HEK293 (cell line): ENCODE results near the gene ZMYND12.

ENCODE experiments used
- CTCF ChIA-PET: fragments of 350-600 bp; formaldehyde crosslinking; extraction: SDS; loops from one replicate; lab custom pipeline; 2021; ENCODE audit warnings: antibody characterized with exemption; lab: Yijun Ruan, JAX
- POLR2A ChIA-PET: fragments of 300-600 bp; formaldehyde crosslinking; extraction: SDS; loops from one replicate; lab custom pipeline; 2020; ENCODE audit warnings: antibody characterized with exemption, inconsistent platforms; lab: Yijun Ruan, JAX
- H3K27ac ChIP-seq: fragments of 200-500 bp; sonication (Bioruptor generic); 2 replicates; pipeline ENCODE4 v1.5.1; 2014; ENCODE audit warnings: low read depth, low read length, control low read depth, inconsistent platforms; ENCODE audit errors: extremely low read depth
- H3K36me3 ChIP-seq, 2 experiments: fragments of 200-500 bp in 1 of 2; sonication (Bioruptor generic) in 1 of 2; 1 replicate in 1 of 2; 2 replicates in 1 of 2; pipeline ENCODE4 v1.5.1; 2014 to 2017; ENCODE audit warnings: inconsistent platforms in 2 of 2, low read length in 2 of 2; ENCODE audit not compliant: control insufficient read depth in 2 of 2, insufficient read depth in 1 of 2
- H3K4me1 ChIP-seq: fragments of 200-500 bp; sonication (Bioruptor generic); 2 replicates; pipeline ENCODE4 v1.5.1; 2014; ENCODE audit warnings: mild to moderate bottlenecking, low read length, inconsistent platforms; ENCODE audit not compliant: control insufficient read depth, insufficient read depth
- H3K4me3 ChIP-seq: 2 replicates; pipeline ENCODE4 v1.5.1; 2011; ENCODE audit warnings: low read depth, mild to moderate bottlenecking, control low read depth, low read length, moderate library complexity
- H3K9me3 ChIP-seq: fragments of 200-500 bp; sonication (Bioruptor generic); 2 replicates; pipeline ENCODE4 v1.5.1; 2014; ENCODE audit warnings: low read depth, low read length, inconsistent platforms; ENCODE audit not compliant: control insufficient read depth, insufficient read depth
- EGR2 ChIP-seq: fragments of 450-650 bp; formaldehyde crosslinking; IDR thresholded peaks from 2 replicates; pipeline ENCODE4 v1.5.1; 2016; ENCODE audit warnings: low read depth, missing biosample characterization, missing genetic modification characterization
- GFI1B ChIP-seq: fragments of 450-650 bp; formaldehyde crosslinking; IDR thresholded peaks from 2 replicates; pipeline ENCODE4 v1.5.1; 2016; ENCODE audit warnings: missing biosample characterization, missing genetic modification characterization
- KLF1 ChIP-seq: fragments of 450-650 bp; formaldehyde crosslinking; IDR thresholded peaks from 2 replicates; pipeline ENCODE4 v1.5.1; 2016; ENCODE audit warnings: missing biosample characterization, missing genetic modification characterization
- OSR2 ChIP-seq: fragments of 450-650 bp; formaldehyde crosslinking; IDR thresholded peaks from 2 replicates; pipeline ENCODE4 v1.5.1; 2016; ENCODE audit warnings: missing biosample characterization, missing genetic modification characterization
- OVOL3 ChIP-seq: fragments of 450-650 bp; formaldehyde crosslinking; IDR thresholded peaks from 2 replicates; pipeline ENCODE4 v1.5.1; 2016; ENCODE audit warnings: missing biosample characterization, missing genetic modification characterization
- SETDB1 ChIP-seq: IDR thresholded peaks from one replicate; pipeline ENCODE4 v1.6.1; 2017; ENCODE audit warnings: mild to moderate bottlenecking, low read length, moderate library complexity, mixed read lengths; ENCODE audit not compliant: insufficient read length
- SP3 ChIP-seq: fragments of 450-650 bp; formaldehyde crosslinking; IDR thresholded peaks from 2 replicates; pipeline ENCODE4 v1.5.1; 2016; ENCODE audit warnings: missing biosample characterization, missing genetic modification characterization
- ZFP41 ChIP-seq: fragments of 450-650 bp; formaldehyde crosslinking; IDR thresholded peaks from 2 replicates; pipeline ENCODE4 v1.5.1; 2016; ENCODE audit warnings: missing biosample characterization, missing genetic modification characterization, borderline replicate concordance
- ZFP69B ChIP-seq: fragments of 450-650 bp; formaldehyde crosslinking; IDR thresholded peaks from 2 replicates; pipeline ENCODE4 v1.5.1; 2016; ENCODE audit warnings: missing biosample characterization, missing genetic modification characterization
- ZNF112 ChIP-seq: fragments of 450-650 bp; formaldehyde crosslinking; IDR thresholded peaks from 2 replicates; pipeline ENCODE4 v1.5.0; 2017; ENCODE audit warnings: missing biosample characterization, missing genetic modification characterization
- ZNF121 ChIP-seq: fragments of 450-650 bp; formaldehyde crosslinking; IDR thresholded peaks from 2 replicates; pipeline ENCODE4 v1.5.1; 2016; ENCODE audit warnings: missing biosample characterization, missing genetic modification characterization
- ZNF138 ChIP-seq: fragments of 450-650 bp; formaldehyde crosslinking; IDR thresholded peaks from 2 replicates; pipeline ENCODE4 v1.5.1; 2016; ENCODE audit warnings: missing biosample characterization, missing genetic modification characterization, borderline replicate concordance
- ZNF16 ChIP-seq: fragments of 450-650 bp; formaldehyde crosslinking; IDR thresholded peaks from 2 replicates; pipeline ENCODE4 v1.5.1; 2016; ENCODE audit warnings: low read depth, missing biosample characterization, missing genetic modification characterization
- ZNF239 ChIP-seq: fragments of 450-650 bp; formaldehyde crosslinking; IDR thresholded peaks from 2 replicates; pipeline ENCODE4 v1.5.1; 2016; ENCODE audit warnings: missing biosample characterization, missing genetic modification characterization
- ZNF311 ChIP-seq: fragments of 450-650 bp; formaldehyde crosslinking; IDR thresholded peaks from 2 replicates; pipeline ENCODE4 v1.5.1; 2017; ENCODE audit warnings: missing biosample characterization, missing genetic modification characterization, borderline replicate concordance
- ZNF391 ChIP-seq: fragments of 450-650 bp; formaldehyde crosslinking; IDR thresholded peaks from 2 replicates; pipeline ENCODE4 v1.5.1; 2016; ENCODE audit warnings: low read depth, missing biosample characterization, missing genetic modification characterization, borderline replicate concordance
- ZNF610 ChIP-seq: fragments of 450-650 bp; formaldehyde crosslinking; IDR thresholded peaks from 2 replicates; pipeline ENCODE4 v1.5.1; 2016; ENCODE audit warnings: missing biosample characterization, missing genetic modification characterization, borderline replicate concordance
- ZNF664 ChIP-seq: fragments of 450-650 bp; formaldehyde crosslinking; IDR thresholded peaks from 2 replicates; pipeline ENCODE4 v1.5.1; 2016; ENCODE audit warnings: missing biosample characterization, missing genetic modification characterization
- ZNF791 ChIP-seq: fragments of 450-650 bp; formaldehyde crosslinking; IDR thresholded peaks from 2 replicates; pipeline ENCODE4 v1.5.1; 2016; ENCODE audit warnings: missing biosample characterization, missing genetic modification characterization
- TF ChIP-seq, protein P1 (sequence below): fragments of 450-650 bp; formaldehyde crosslinking; IDR thresholded peaks from 2 replicates; pipeline ENCODE4 v1.5.1; 2016; ENCODE audit warnings: missing biosample characterization, missing genetic modification characterization
- TF ChIP-seq, protein P2 (sequence below): fragments of 450-650 bp; formaldehyde crosslinking; IDR thresholded peaks from 2 replicates; pipeline ENCODE4; 2016; ENCODE audit warnings: missing biosample characterization, missing genetic modification characterization
- TF ChIP-seq, protein P3 (sequence below): fragments of 450-650 bp; formaldehyde crosslinking; IDR thresholded peaks from 2 replicates; pipeline ENCODE4 v1.5.1; 2016; ENCODE audit warnings: missing biosample characterization, missing genetic modification characterization, borderline replicate concordance
- TF ChIP-seq, protein P4 (sequence below): fragments of 450-650 bp; formaldehyde crosslinking; IDR thresholded peaks from 2 replicates; pipeline ENCODE4 v1.5.1; 2016; ENCODE audit warnings: missing biosample characterization, missing genetic modification characterization

Gene ZMYND12

DNA sequence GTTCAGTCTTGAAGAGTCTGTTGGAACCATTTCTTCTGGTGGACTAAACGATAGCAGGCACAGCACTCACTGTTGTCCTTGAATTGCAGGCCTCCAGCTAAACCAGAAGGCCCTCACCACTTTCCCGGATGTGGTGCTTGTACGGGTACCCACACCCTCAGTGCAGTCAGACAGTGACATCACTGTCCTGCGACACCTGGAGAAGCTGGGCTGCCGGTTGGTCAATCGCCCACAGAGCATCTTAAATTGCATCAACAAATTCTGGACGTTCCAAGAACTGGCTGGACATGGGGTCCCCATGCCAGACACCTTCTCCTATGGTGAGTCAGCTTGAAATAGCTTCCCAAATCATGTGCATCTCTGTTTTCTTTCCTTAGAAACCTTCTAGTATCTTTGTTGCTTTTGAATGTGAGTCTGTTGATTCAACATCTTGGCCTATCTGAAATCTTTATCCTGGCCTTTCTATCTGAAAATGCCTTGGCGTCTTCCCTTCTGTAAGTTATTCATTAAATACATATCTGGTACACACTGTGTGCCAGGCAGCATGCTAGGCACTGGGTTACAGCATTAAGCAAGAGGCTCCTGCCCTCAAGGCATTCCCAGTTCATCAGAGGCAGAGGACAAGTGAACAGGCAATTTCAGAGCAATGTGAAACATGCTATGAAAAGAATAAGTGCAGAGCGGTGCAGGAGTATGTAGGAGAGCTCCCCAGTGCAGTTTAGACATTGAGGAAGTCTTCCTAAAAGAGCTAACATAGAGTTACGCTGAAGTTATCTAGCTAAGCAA lies 56.3 kb downstream of the ZMYND12 start:
- TF ChIP-seq ZNF391, result no peak
- no peak for TF ChIP-seq ZFP69B (tag by site-specific recombination)
- TF ChIP-seq ZNF791, result no peak
- ChIA-PET CTCF (no interaction called here), POLR2A (no interaction called here)
- Histone ChIP-seq H3K4me1 (no peaks in the 10 kb centered on the region), H3K36me3 (no peaks in the 10 kb centered on the region), H3K27ac (no peak overlapping the region), H3K4me3 (no peak overlapping the region), H3K9me3 (no peaks in the 10 kb centered on the region)

DNA sequence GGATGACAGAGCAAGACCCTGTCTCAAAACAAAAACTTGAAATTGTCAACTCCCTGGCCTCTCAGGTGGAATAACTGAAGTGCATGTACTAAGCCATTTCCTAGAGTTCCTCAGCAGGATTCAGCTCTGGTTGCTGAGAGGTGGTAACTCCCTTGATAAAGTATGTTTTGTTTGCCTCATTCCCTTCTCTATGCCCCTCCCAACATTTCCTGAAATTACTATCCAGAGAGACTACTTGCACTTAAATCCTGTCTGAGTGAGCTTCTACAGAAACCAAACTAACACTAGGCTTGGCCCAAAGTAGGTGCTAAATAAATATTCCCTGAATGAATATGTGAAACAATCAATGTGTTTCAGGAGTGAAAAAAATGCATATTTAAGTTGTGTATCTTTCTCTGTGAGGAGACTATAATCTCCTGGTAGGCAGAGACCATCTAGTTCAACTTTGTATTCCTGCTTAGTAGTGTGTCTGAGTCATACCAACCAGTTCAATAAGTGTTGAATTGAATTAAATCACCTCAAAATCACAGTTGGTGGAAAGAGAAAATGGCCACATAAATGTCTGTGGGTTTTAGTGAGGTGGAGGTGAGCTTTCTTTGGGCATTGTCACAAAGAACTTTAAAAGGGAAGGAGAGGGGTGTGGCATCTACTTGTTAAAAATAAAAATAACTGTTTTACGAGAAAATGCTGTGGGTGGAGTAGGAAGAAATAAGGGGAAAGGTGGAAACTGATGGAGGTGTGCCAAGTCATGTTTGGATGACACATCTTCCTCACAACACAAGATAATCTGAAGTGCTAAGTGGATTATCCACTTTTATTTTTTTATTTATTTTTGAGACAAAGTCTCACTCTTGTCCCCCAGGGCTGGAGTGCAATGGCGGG lies 62.6 kb downstream of the ZMYND12 start:
- H3K4me3 ChIP-seq, result no peak overlapping the region
- ChIA-PET POLR2A (interaction anchor here (0.5 kb wide), 1 partner anchor 79 kb away, joined by 3 read pairs; no protein-coding TSS in a partner anchor), CTCF (interaction anchor here (0.6 kb wide), 1 partner anchor 681 kb away, joined by 3 read pairs; no protein-coding TSS in a partner anchor)
- no peak overlapping the region for H3K27ac ChIP-seq
- H3K9me3 ChIP-seq, result no peaks in the 10 kb centered on the region
- H3K36me3 ChIP-seq, result no peaks in the 10 kb centered on the region
- H3K4me1 ChIP-seq, result no peaks in the 10 kb centered on the region
- no peak for TF ChIP-seq ZNF610 (tag by site-specific recombination)
- TF ChIP-seq ZNF121 (tag by site-specific recombination), result no peak
- no peak for TF ChIP-seq OVOL3 (tag by site-specific recombination)
- TF ChIP-seq EGR2 (tag by site-specific recombination), result peak; percentile 84; the same call in 1 of the 2 replicates
- no peak for TF ChIP-seq ZNF138 (tag by site-specific recombination)
- TF ChIP-seq OSR2 (tag by site-specific recombination), result no peak
- TF ChIP-seq GFI1B (tag by site-specific recombination), result 0 out of 2 replicates have a peak, but pooled peaks have one; percentile 40
- TF ChIP-seq ZNF664, result 0 out of 2 replicates have a peak, but pooled peaks have one; percentile 8
- no peak for TF ChIP-seq ZNF311
- no peak for TF ChIP-seq ZNF112 (tag by site-specific recombination)
- TF ChIP-seq, protein P1, sequence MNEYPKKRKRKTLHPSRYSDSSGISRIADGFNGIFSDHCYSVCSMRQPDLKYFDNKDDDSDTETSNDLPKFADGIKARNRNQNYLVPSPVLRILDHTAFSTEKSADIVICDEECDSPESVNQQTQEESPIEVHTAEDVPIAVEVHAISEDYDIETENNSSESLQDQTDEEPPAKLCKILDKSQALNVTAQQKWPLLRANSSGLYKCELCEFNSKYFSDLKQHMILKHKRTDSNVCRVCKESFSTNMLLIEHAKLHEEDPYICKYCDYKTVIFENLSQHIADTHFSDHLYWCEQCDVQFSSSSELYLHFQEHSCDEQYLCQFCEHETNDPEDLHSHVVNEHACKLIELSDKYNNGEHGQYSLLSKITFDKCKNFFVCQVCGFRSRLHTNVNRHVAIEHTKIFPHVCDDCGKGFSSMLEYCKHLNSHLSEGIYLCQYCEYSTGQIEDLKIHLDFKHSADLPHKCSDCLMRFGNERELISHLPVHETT (tag by site-specific recombination), result no peak
- TF ChIP-seq ZFP41 (tag by site-specific recombination), result no peak
- TF ChIP-seq, protein P2, sequence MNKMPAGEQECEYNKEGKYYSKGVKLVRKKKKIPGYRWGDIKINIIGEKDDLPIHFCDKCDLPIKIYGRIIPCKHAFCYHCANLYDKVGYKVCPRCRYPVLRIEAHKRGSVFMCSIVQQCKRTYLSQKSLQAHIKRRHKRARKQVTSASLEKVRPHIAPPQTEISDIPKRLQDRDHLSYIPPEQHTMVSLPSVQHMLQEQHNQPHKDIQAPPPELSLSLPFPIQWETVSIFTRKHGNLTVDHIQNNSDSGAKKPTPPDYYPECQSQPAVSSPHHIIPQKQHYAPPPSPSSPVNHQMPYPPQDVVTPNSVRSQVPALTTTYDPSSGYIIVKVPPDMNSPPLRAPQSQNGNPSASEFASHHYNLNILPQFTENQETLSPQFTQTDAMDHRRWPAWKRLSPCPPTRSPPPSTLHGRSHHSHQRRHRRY (tag by site-specific recombination), result no peak
- TF ChIP-seq SP3 (tag by site-specific recombination), result 0 out of 2 replicates have a peak, but pooled peaks have one; percentile 9
- TF ChIP-seq ZNF16 (tag by site-specific recombination), result no peak
- TF ChIP-seq SETDB1, result no peak
- TF ChIP-seq, protein P3, sequence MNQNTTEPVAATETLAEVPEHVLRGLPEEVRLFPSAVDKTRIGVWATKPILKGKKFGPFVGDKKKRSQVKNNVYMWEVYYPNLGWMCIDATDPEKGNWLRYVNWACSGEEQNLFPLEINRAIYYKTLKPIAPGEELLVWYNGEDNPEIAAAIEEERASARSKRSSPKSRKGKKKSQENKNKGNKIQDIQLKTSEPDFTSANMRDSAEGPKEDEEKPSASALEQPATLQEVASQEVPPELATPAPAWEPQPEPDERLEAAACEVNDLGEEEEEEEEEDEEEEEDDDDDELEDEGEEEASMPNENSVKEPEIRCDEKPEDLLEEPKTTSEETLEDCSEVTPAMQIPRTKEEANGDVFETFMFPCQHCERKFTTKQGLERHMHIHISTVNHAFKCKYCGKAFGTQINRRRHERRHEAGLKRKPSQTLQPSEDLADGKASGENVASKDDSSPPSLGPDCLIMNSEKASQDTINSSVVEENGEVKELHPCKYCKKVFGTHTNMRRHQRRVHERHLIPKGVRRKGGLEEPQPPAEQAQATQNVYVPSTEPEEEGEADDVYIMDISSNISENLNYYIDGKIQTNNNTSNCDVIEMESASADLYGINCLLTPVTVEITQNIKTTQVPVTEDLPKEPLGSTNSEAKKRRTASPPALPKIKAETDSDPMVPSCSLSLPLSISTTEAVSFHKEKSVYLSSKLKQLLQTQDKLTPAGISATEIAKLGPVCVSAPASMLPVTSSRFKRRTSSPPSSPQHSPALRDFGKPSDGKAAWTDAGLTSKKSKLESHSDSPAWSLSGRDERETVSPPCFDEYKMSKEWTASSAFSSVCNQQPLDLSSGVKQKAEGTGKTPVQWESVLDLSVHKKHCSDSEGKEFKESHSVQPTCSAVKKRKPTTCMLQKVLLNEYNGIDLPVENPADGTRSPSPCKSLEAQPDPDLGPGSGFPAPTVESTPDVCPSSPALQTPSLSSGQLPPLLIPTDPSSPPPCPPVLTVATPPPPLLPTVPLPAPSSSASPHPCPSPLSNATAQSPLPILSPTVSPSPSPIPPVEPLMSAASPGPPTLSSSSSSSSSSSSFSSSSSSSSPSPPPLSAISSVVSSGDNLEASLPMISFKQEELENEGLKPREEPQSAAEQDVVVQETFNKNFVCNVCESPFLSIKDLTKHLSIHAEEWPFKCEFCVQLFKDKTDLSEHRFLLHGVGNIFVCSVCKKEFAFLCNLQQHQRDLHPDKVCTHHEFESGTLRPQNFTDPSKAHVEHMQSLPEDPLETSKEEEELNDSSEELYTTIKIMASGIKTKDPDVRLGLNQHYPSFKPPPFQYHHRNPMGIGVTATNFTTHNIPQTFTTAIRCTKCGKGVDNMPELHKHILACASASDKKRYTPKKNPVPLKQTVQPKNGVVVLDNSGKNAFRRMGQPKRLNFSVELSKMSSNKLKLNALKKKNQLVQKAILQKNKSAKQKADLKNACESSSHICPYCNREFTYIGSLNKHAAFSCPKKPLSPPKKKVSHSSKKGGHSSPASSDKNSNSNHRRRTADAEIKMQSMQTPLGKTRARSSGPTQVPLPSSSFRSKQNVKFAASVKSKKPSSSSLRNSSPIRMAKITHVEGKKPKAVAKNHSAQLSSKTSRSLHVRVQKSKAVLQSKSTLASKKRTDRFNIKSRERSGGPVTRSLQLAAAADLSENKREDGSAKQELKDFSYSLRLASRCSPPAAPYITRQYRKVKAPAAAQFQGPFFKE, result no peak
- peak; percentile 94 for TF ChIP-seq KLF1 (tag by site-specific recombination)
- no peak for TF ChIP-seq ZNF239 (tag by site-specific recombination)
- TF ChIP-seq, protein P4, sequence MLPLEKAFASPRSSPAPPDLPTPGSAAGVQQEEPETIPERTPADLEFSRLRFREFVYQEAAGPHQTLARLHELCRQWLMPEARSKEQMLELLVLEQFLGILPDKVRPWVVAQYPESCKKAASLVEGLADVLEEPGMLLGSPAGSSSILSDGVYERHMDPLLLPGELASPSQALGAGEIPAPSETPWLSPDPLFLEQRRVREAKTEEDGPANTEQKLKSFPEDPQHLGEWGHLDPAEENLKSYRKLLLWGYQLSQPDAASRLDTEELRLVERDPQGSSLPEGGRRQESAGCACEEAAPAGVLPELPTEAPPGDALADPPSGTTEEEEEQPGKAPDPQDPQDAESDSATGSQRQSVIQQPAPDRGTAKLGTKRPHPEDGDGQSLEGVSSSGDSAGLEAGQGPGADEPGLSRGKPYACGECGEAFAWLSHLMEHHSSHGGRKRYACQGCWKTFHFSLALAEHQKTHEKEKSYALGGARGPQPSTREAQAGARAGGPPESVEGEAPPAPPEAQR (tag by site-specific recombination), result no peak
